Measurements from ENCODE around the gene CCDC186.

Gene CCDC186

GRCh38 chr10:114189700-114190099 is 15.7 kb upstream of the CCDC186 start:
- Histone ChIP-seq H3K9ac (ENCODE audit: low read length) (no peak overlapping the region), H3K27me3 (ENCODE audit: low read depth, low read length) (peaks cover 32% of the 10 kb centered on the region), H4K20me1 (ENCODE audit: insufficient read depth, low read length) (0 out of 2 replicates have a peak, but pooled peaks cover 4% of the 10 kb centered on the region), H3K27ac (ENCODE audit: low read length) (no peak overlapping the region), H3K4me3 (ENCODE audit: low read length) (no peak overlapping the region), H3K9me3 (ENCODE audit: insufficient read depth, low read length) (no peaks in the 10 kb centered on the region), H2AFZ (ENCODE audit: low read depth, low read length) (no peak overlapping the region), H3K79me2 (ENCODE audit: low read length) (no peaks in the 10 kb centered on the region), H3K4me1 (ENCODE audit: low read length) (peaks cover 20% of the 10 kb centered on the region), H3K4me2 (ENCODE audit: low read length) (no peak overlapping the region), H3K36me3 (replicated peaks; ENCODE audit: low read depth, low read length) (no peaks in the 10 kb centered on the region)
- TF ChIP-seq CTCF (IDR thresholded peaks at IDR 0.05; ENCODE audit: low read depth, low read length) (no peak), EZH2phosphoT487 (IDR thresholded peaks at IDR 0.05; ENCODE audit: low read depth) (no peak)

- no peak overlapping the region for H3K4me3 ChIP-seq (ENCODE audit: low read length)
- no peak overlapping the region for H3K4me2 ChIP-seq (ENCODE audit: low read length)
- H3K27me3 ChIP-seq (ENCODE audit: low read depth, low read length): peaks cover 31% of the 10 kb centered on the region
- no peak overlapping the region for H2AFZ ChIP-seq (ENCODE audit: low read depth, low read length)
- H3K9ac ChIP-seq (ENCODE audit: low read length): no peak overlapping the region
- no peaks in the 10 kb centered on the region for H3K79me2 ChIP-seq (ENCODE audit: low read length)
- no peak overlapping the region for H3K27ac ChIP-seq (ENCODE audit: low read length)
- no peaks in the 10 kb centered on the region for H3K36me3 ChIP-seq (replicated peaks; ENCODE audit: low read depth, low read length)
- H4K20me1 ChIP-seq (ENCODE audit: insufficient read depth, low read length): 0 out of 2 replicates have a peak, but pooled peaks cover 4% of the 10 kb centered on the region
- H3K4me1 ChIP-seq (ENCODE audit: low read length): peaks cover 20% of the 10 kb centered on the region
- no peak for TF ChIP-seq CTCF (IDR thresholded peaks at IDR 0.05; ENCODE audit: low read depth, low read length)
- no peak for TF ChIP-seq EZH2phosphoT487 (IDR thresholded peaks at IDR 0.05; ENCODE audit: low read depth)
- no peaks in the 10 kb centered on the region for H3K9me3 ChIP-seq (ENCODE audit: insufficient read depth, low read length)
These were observed 14.9 kb upstream of the CCDC186 start for GRCh38 chr10:114188900-114189299.

- peaks cover 20% of the 10 kb centered on the region for H3K4me1 ChIP-seq (ENCODE audit: low read length)
- no peaks in the 10 kb centered on the region for H3K36me3 ChIP-seq (replicated peaks; ENCODE audit: low read depth, low read length)
- H2AFZ ChIP-seq (ENCODE audit: low read depth, low read length): no peak overlapping the region
- H3K4me2 ChIP-seq (ENCODE audit: low read length): peak overlapping the region; percentile 65
- H3K9me3 ChIP-seq (ENCODE audit: insufficient read depth, low read length): no peaks in the 10 kb centered on the region
- 0 out of 2 replicates have a peak, but pooled peaks cover 4% of the 10 kb centered on the region for H4K20me1 ChIP-seq (ENCODE audit: insufficient read depth, low read length)
- no peak overlapping the region for H3K9ac ChIP-seq (ENCODE audit: low read length)
- TF ChIP-seq CTCF (IDR thresholded peaks at IDR 0.05; ENCODE audit: low read depth, low read length): no peak
- no peak overlapping the region for H3K27ac ChIP-seq (ENCODE audit: low read length)
- H3K79me2 ChIP-seq (ENCODE audit: low read length): no peaks in the 10 kb centered on the region
- peak overlapping the region; percentile 31; the same call in 1 of the 2 replicates for H3K4me3 ChIP-seq (ENCODE audit: low read length)
- peaks cover 28% of the 10 kb centered on the region for H3K27me3 ChIP-seq (ENCODE audit: low read depth, low read length)
These were observed 14.0 kb upstream of the CCDC186 start for GRCh38 chr10:114188001-114188400.

GRCh38 chr10:114184276-114184675 is 10.3 kb upstream of the CCDC186 start:
- TF ChIP-seq EZH2phosphoT487 (IDR thresholded peaks at IDR 0.05; ENCODE audit: low read depth) (no peak), CTCF (IDR thresholded peaks at IDR 0.05; ENCODE audit: low read depth, low read length) (no peak)
- Histone ChIP-seq H3K4me1 (ENCODE audit: low read length) (peaks cover 20% of the 10 kb centered on the region), H3K9ac (ENCODE audit: low read length) (no peak overlapping the region), H3K4me3 (ENCODE audit: low read length) (no peak overlapping the region), H3K4me2 (ENCODE audit: low read length) (no peak overlapping the region), H3K27me3 (ENCODE audit: low read depth, low read length) (peaks cover 16% of the 10 kb centered on the region; the same call in 1 of the 2 replicates), H4K20me1 (ENCODE audit: insufficient read depth, low read length) (0 out of 2 replicates have a peak, but pooled peaks cover 4% of the 10 kb centered on the region), H3K36me3 (replicated peaks; ENCODE audit: low read depth, low read length) (no peaks in the 10 kb centered on the region), H3K9me3 (ENCODE audit: insufficient read depth, low read length) (no peaks in the 10 kb centered on the region), H3K79me2 (ENCODE audit: low read length) (no peaks in the 10 kb centered on the region), H3K27ac (ENCODE audit: low read length) (no peak overlapping the region), H2AFZ (ENCODE audit: low read depth, low read length) (no peak overlapping the region)
